Caco-2 (cell line): Measurements from ENCODE around the gene LOXL1. TPM values are rescaled to one million over a fixed set of nuclear protein-coding genes. Genes with fewer than 3 reads are reported as not detected.

Source experiments
- BruUV-seq: library from RNA; stranded (reverse); fragments of 400-500 nt; replicated peaks from 2 replicates; lab custom pipeline; 2021; lab: Mats Ljungman, UMichigan
- CTCF ChIA-PET: fragments of 300-600 bp; sonication (Branson Sonifier 250); formaldehyde crosslinking; loops from one replicate; lab custom pipeline; 2022; ENCODE audit warnings: antibody characterized with exemption; lab: Charles Lee
- POLR2A ChIA-PET: fragments of 300-600 bp; sonication (Branson Sonifier 250); formaldehyde crosslinking; loops from one replicate; lab custom pipeline; 2022; ENCODE audit warnings: antibody characterized with exemption; lab: Charles Lee
- DNase-seq, 2 experiments: peaks; one replicate each; pipeline versions ENCODE4 v3.0.0 to v3.0.0-alpha.2; 2020 to 2022
- H3K27me3 ChIP-seq: replicated peaks from 2 replicates; pipeline ENCODE4 v1.6.0; 2011; ENCODE audit warnings: low read length; ENCODE audit not compliant: control insufficient read depth, insufficient read depth
- H3K36me3 ChIP-seq: 2 replicates; pipeline ENCODE4 v1.5.1; 2011; ENCODE audit warnings: low read length; ENCODE audit not compliant: control insufficient read depth, insufficient read depth
- H3K4me1 ChIP-seq: fragments of 250-450 bp; sonication (Bioruptor Pico); 2 replicates; pipeline ENCODE4 v1.5.1; 2020; ENCODE audit warnings: mild to moderate bottlenecking
- H3K4me3 ChIP-seq: 2 replicates; pipeline ENCODE4 v1.5.1; 2011; ENCODE audit warnings: low read depth, mild to moderate bottlenecking, control low read depth, low read length
- H3K9me3 ChIP-seq: fragments of 250-450 bp; sonication (Bioruptor Pico); 2 replicates; pipeline ENCODE4 v1.5.1; 2020; ENCODE audit warnings: mild to moderate bottlenecking, moderate library complexity
- H3K27ac Mint-ChIP-seq: one replicate; pipeline ENCODE4 v1.8.0; 2022; ENCODE audit warnings: mixed read lengths; ENCODE audit not compliant: unreplicated experiment
- H3K27me3 Mint-ChIP-seq: one replicate; pipeline ENCODE4 v1.8.0; 2022; ENCODE audit warnings: mixed read lengths; ENCODE audit not compliant: insufficient read depth, unreplicated experiment
- H3K36me3 Mint-ChIP-seq: one replicate; pipeline ENCODE4 v1.8.0; 2022; ENCODE audit warnings: mild to moderate bottlenecking, mixed read lengths; ENCODE audit not compliant: insufficient read depth, unreplicated experiment
- H3K4me1 Mint-ChIP-seq: one replicate; pipeline ENCODE4 v1.8.0; 2022; ENCODE audit warnings: low read depth, mixed read lengths; ENCODE audit not compliant: unreplicated experiment
- H3K4me3 Mint-ChIP-seq: one replicate; pipeline ENCODE4 v1.8.0; 2022; ENCODE audit warnings: mild to moderate bottlenecking, moderate library complexity, mixed read lengths; ENCODE audit not compliant: unreplicated experiment
- H3K9me3 Mint-ChIP-seq: one replicate; pipeline ENCODE4 v1.8.0; 2022; ENCODE audit warnings: mixed read lengths; ENCODE audit not compliant: unreplicated experiment
- CTCF ChIP-seq, 2 experiments: fragments of 200-600 bp in 1 of 2; IDR thresholded peaks; 1 replicate in 1 of 2; 2 replicates in 1 of 2; pipeline versions ENCODE4 v1.5.1 to v1.8.0; 2011 to 2022; ENCODE audit warnings: antibody characterized with exemption in 1 of 2, control low read depth in 1 of 2, inconsistent platforms in 1 of 2, low read depth in 1 of 2, low read length in 1 of 2, mild to moderate bottlenecking in 1 of 2, moderate library complexity in 1 of 2; ENCODE audit not compliant: insufficient read depth in 1 of 2, severe bottlenecking in 1 of 2, unreplicated experiment in 1 of 2
- intact Hi-C: fragments of 100-400 bp; cut with micrococcal nuclease; formaldehyde crosslinking; loops from one replicate; pipeline ENCODE4 v1.10.0; 2022; ENCODE audit not compliant: unreplicated experiment
- total RNA-seq: library from RNA; stranded (reverse); gene quantifications from 2 replicates; pipeline ENCODE4 v1.2.3, GENCODE V29; 2022

LOXL1 gene
- total RNA-seq, 1 experiment from 2014 or later, result 3.7 TPM

DNA sequence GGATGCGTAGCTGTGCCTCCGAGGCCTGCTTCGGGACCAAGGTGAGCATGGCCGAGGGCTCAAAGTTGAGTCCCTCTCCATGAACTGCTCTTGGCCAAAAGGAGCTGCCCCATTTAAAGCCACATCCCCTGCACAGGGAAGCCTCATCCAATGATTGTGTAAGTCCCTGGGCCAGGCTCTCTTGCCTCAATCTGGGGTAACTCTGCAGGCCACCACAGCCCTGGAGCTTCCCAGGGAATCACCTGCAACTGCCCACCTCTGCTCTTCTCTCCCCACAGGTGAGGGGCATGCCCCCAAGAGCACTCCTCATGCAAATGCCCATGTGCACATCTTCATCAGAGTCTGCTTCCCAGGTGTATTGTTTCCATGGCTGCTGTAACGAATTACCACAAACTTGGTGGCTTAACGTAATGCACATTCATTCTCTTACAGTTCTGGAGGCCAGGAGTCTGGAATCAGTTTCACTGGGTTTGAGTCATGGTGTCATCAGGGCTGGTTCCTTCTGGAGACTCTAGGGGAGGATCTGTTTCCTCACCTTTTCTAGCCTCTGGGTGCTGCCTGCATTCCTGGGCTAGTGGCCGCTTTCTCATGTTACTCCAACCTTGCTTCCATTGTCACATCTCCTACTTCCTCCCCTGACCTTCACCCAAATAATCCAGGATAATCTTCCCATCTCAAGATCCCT lies 25.0 kb upstream of the LOXL1 start:
- H3K36me3 ChIP-seq, result no peaks in the 10 kb centered on the region
- DNase-seq, result no peak
- no TSS peak for BruUV-seq
- Mint-ChIP-seq H3K27me3 (peaks cover 6% of the 10 kb centered on the region), H3K4me3 (no peak overlapping the region), H3K4me1 (no peaks in the 10 kb centered on the region), H3K36me3 (no peaks in the 10 kb centered on the region), H3K27ac (no peak overlapping the region), H3K9me3 (peaks cover 11% of the 10 kb centered on the region)
- intact Hi-C loops, result no loop called here
- POLR2A ChIA-PET, result no interaction called here
- H3K9me3 ChIP-seq, result no peaks in the 10 kb centered on the region
- no peaks in the 10 kb centered on the region for H3K27me3 ChIP-seq
- CTCF ChIA-PET, result interaction anchor here (0.8 kb wide), 1 partner anchor 9 kb away, joined by 3 read pairs; no protein-coding TSS in a partner anchor
- no peaks in the 10 kb centered on the region for H3K4me1 ChIP-seq
- H3K4me3 ChIP-seq, result no peak overlapping the region
- no peak for TF ChIP-seq CTCF (IDR thresholded peaks at IDR 0.05; ENCODE audit: insufficient read depth in 1 of 2, low read depth in 1 of 2, low read length in 1 of 2, severe bottlenecking in 1 of 2, unreplicated experiment in 1 of 2)

- Mint-ChIP-seq H3K4me3 (no peak overlapping the region), H3K4me1 (no peaks in the 10 kb centered on the region), H3K27ac (no peak overlapping the region), H3K27me3 (peaks cover 6% of the 10 kb centered on the region), H3K36me3 (no peaks in the 10 kb centered on the region), H3K9me3 (peaks cover 11% of the 10 kb centered on the region)
- no TSS peak for BruUV-seq
- TF ChIP-seq CTCF (IDR thresholded peaks at IDR 0.05; ENCODE audit: insufficient read depth in 1 of 2, low read depth in 1 of 2, low read length in 1 of 2, severe bottlenecking in 1 of 2, unreplicated experiment in 1 of 2), result no peak
- intact Hi-C loops, result no loop called here
- no peak for DNase-seq
- POLR2A ChIA-PET, result no interaction called here
- no peaks in the 10 kb centered on the region for H3K36me3 ChIP-seq
- no peak overlapping the region for H3K4me3 ChIP-seq
- no peaks in the 10 kb centered on the region for H3K27me3 ChIP-seq
- CTCF ChIA-PET, result no interaction called here
- H3K4me1 ChIP-seq, result no peaks in the 10 kb centered on the region
- H3K9me3 ChIP-seq, result no peaks in the 10 kb centered on the region
Observed at GRCh38 chr15:73902121-73903020, 23.9 kb upstream of the LOXL1 start.

DNA sequence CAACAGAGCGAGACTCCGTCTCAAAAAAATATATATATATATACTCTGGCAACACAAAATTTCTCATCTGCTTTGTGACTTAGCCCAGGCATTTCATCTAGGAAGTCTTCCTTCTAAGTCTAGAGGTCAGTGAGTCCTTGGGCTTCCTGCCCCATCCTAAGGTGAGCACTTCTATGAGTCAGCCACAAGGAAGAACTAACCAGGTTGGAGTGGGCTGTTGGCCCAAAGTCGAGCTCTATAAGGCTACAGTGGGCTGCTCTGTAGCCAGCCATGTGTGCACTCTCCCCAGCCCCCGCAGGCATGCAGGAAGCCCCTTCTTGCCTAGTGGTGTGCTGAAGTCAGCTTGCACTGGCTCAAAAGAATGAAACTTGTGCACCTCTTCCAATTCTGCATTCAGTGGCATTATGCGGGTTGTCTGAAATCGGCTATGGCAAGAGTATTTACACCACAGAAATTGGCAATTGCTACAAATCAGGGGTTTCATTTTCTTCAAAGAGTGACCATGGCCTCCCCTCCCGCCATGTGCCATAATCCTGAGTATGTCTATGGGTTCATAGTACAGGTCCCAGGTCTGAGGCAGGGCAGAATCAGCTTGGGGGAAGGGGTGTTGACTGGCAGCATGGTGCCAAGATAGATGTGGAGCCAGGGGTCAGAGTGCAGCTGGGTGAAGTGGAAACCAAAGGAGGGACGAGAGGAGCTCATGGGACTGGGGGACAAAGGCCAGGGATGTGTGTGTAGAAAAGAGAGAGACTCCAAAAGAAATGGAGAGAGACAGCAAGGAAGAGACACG lies 22.0 kb upstream of the LOXL1 start:
- no peak overlapping the region for H3K4me3 Mint-ChIP-seq
- H3K4me1 Mint-ChIP-seq, result no peaks in the 10 kb centered on the region
- TF ChIP-seq CTCF (IDR thresholded peaks at IDR 0.05; ENCODE audit: insufficient read depth in 1 of 2, low read depth in 1 of 2, low read length in 1 of 2, severe bottlenecking in 1 of 2, unreplicated experiment in 1 of 2), result no peak
- no peaks in the 10 kb centered on the region for H3K36me3 ChIP-seq
- BruUV-seq, result no TSS peak
- peaks cover 11% of the 10 kb centered on the region for H3K9me3 Mint-ChIP-seq
- no peak overlapping the region for H3K4me3 ChIP-seq
- H3K27me3 ChIP-seq, result no peaks in the 10 kb centered on the region
- H3K27ac Mint-ChIP-seq, result no peak overlapping the region
- H3K27me3 Mint-ChIP-seq, result peaks cover 6% of the 10 kb centered on the region
- intact Hi-C loops, result no loop called here
- no peaks in the 10 kb centered on the region for H3K36me3 Mint-ChIP-seq
- no peak for DNase-seq
- H3K9me3 ChIP-seq, result no peaks in the 10 kb centered on the region
- no peaks in the 10 kb centered on the region for H3K4me1 ChIP-seq
- CTCF ChIA-PET, result no interaction called here
- POLR2A ChIA-PET, result no interaction called here
